Stimulated activated CD8-positive, alpha-beta memory T cell treated with anti-CD3 and anti-CD28 coated beads, Interleukin-12 subunit alpha, Interleukin-12 subunit beta, amount 100 ng/mL, for 24 hours (primary cell): Measurements from ENCODE around the gene SOS2.
"Not testable (repeated sequence)": the region's sequence is repeated elsewhere in the genome, so short reads cannot be mapped to it uniquely, and the experiment has no call there.

Source experiments
- DNase-seq: peaks from one replicate; pipeline ENCODE4 v3.0.0-alpha.2; 2020; ENCODE audit errors: extremely low read depth

SOS2 gene

DNA sequence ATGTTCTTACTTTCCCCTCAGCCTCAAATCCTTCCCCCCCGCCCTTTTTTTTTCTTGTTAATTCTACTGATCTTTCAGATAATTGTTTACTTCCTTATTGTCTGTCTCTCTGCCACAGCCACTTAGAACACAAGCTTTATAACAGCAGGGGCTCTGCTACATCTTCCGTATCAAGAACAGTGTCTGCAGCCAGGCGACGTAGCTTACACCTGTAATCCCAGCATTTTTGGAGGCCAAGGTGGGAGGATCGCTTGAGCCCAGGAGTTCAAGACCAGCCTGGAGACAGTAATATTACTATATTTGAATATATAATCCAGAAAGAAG is 5.4 kb downstream of the SOS2 start:
- DNase-seq: no peak

DNA sequence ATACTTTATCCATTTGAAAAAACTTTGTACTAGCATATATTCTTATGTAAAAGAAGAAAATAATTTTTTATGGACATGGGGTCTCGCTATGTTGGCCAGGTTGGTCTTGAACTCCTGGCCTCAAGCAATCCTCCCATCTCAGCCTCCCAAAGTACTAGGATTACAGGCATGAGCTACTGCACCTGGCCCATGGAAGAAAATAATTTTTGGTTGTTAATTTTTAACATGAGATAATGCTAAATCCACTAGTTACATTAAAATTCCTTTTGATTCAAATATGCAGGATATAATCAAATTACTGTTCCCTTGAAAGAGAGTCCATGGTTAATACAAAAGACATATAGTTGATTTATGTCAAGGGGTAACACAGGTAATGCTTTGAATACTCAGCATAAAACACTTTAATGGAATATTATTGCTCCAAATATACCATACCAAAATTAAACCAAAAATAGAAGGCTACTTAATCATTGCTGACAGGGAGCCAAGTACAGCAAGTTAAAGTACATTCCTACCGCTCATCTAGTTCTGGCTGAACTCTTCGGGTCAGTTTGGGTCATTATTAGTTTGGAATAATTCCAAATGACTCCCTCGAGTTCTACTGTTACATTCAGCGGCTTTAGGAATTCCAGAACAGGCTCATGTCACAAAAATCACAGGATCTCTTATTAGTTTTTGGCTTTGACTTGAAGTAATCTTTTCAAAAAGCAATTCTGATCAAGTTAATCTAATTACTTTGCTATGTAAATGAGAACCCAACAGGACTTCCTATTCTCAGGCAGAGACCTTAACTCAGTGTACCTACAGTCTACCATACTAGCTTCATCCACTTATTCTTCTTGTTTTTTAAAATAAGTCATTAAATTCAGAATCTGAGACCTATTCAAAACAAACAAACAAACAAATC is 6.1 kb downstream of the SOS2 start:
- no peak for DNase-seq

DNA sequence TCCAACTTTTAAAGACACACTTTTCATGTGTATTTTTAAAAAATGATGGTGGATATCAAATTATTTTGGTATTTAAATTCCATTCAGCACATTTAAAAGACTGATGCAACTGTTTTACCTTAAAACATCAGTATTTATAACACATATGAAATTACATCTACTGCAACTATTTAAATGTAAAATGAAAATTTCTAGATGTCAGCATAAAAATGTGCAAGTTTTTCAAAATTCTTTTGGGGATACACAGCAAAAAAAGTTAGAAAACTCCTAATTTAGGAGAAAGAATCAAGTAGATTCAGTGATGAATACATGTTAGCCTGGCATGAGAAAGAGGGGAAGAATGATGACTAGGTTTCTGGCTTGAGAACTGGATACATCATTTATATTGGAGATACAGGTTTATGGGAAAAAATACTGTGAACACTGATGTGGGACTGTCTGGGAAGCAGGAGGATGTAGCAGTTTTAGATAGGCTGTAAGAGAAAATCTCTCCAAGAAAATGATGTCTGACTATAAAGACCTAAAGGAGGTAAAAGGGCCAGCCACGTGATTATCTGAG is 9.2 kb downstream of the SOS2 start:
- no peak for DNase-seq

DNA sequence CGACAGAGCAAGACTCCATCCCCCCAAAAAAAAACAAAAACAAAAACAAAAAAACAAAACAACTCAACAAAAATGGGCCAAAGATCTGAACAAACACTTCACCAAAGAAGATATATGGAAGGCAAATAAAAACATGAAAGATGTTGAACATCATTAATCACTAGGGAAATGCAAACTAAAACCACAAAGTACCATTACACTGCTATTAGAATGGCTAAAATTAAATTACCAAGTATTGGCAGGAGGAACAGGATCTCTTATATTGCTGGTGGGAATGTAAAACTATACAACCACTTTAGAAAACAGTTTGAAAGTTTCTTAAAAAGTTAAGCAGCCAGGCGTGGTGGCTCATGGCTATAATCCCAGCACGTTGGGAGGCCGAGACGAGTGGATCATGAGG is 12.9 kb downstream of the SOS2 start:
- no peak for DNase-seq

DNA sequence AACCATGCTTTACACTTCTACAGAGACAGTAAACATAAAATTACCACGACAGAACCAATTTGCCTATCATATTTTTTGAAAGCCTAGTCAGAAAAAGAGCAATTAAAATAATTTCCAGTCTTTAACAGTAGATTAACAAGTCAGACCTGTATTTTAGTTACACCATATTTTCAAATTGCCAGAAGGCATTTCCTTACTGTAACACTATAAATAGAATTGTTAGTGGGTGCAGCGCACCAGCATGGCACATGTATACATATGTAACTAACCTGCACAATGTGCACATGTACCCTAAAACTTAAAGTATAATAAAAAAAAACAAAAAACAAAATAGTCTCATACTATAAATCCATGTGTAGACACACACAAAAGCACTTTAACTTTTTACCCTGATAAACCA is 16.0 kb downstream of the SOS2 start:
- DNase-seq: no peak

DNA sequence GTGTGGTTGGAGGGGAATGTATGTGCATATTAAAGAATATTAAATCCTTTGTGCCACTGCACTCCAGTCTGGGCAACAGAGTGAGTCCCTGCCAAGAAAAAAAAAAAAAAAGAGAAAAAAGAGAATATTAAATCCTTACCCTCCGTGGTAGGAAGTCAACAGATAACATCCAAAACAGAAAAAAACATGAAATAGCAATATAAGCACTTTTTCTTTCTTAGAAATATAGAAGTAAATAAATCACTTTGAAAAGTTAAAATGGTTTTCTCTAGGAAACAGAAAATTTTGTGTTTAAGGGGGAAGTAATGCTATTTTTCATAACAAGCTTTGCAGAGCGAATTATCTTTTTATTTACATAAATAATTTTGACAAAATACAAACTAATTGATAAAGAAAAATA is 17.6 kb downstream of the SOS2 start:
- DNase-seq: no peak

DNA sequence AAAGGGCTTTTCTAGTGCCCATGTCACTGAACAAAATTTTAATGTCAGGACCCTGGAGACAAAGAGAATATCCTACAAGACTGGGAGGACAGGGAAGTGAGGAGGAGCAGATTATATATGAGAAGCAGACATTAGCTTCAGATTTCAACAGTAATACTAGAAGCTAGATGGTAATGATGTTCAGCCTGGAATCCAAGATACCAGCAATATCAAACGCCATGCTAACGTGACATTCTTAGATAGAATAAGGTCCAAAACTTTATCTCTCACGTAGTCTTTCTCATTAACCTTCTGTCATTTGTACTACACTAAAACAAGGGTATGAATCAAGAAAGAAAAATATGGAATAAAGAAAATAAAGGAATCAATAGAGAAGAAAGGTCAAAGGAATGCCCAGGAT is 18.7 kb downstream of the SOS2 start:
- no peak for DNase-seq

DNA sequence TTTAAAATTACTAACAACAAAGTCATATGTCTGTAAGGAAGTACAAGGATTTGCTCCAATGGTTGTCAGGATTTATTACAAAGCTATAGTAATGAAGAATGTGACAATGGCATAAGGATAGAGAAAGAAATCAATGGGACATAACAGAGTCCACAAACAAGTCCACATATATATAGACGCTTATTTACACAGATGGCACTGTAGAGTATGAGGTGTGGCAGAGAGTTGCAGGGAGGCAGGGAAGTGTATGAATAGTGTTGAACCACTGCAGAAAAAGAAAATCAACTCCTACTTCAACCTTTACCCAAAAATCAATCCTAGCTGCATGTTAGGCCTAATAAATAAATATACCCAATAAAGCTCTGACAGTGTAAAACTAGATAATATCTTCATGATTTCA is 21.3 kb downstream of the SOS2 start:
- DNase-seq: no peak

DNA sequence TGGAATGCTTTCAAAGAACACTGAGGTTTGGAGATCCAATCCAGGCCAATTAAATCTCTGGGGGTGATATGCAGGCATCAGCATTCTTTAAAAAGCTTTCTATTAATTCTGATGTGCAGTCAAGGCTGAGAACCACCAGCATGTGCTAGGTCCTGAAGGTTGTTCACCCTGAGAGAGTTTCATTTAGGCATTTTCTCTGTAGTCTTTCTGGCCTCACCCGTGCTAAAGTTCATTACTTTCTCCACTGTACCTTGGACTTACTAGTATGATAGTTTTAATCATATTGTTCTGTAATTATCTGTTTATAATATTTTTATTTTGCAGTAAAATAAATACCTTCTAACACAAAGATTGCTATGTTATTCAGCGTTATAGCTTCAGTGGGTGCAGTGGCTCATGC is 32.9 kb downstream of the SOS2 start:
- DNase-seq: no peak

DNA sequence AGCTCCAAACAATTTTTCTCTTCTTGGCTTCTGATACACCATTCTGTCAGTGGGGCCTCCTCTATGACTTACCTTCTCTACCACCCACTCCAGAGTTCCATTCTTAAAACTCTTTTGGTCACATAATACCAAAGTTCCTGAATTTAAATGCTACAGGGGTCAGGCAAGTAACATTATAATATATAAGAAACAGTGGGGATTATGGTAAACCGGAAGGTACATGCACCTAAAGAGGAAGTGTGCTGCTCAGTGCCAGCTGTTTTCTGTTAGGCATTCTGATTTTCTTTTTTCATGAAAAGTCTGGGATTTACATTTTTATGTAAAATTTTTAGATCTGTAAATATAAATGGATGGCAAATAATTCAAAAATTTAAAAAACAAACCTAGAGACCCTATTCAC is 39.9 kb downstream of the SOS2 start:
- no peak for DNase-seq

DNA sequence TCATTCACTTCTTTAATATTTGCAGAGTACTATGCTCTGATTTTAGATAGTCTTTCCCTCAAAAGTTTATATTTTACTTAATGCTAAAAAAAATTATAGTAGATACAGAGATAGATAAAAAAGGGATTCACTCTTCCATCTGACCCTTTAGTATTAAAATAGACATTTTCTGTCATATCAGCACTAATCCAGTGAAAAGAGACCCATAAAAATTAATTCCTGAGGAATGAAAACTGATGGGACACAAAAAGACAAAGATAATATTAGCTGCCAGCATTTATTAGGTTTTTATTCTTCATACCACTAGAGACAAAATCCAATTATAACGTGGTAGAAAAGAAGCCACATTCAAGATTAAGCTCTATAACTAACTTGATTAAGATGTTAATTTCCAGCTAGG is 45.3 kb downstream of the SOS2 start:
- DNase-seq: no peak

DNA sequence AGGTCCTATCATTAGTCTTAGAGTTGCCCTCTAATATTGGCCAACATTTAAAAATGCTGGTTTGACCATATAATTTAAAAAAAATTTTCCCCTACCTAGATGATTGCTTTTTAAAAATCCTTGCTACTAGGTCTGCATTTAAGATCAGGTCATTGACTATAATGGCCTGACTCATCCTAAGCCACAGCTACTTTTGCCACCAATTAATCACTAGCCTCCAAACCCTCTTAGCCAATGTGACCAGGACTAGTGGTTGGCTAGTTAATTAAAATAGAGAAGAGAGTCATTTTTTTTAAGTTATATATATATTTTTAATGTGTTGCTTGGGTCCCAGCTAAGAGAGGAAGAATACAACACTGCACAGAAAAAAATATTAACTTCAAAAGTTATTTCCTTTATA is 57.5 kb downstream of the SOS2 start:
- no peak for DNase-seq

DNA sequence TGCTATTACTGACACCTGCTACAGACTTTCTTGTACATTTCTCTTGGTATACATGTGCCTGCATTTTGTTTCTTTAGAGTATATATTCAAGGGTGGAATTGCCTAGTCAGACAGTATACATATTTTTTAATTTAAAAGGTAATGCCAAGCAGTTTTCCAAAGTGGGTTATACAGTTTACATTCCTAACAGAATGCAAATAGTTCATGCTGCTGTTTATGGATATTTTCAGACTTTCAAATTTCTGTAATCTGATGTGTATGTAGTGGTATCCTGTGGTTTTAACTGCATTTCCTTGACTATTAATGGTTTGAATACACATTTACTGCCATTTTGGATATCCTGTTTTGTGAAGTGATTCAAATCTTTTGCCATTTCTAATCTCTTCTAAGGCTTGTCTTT is 59.5 kb downstream of the SOS2 start:
- no peak for DNase-seq

DNA sequence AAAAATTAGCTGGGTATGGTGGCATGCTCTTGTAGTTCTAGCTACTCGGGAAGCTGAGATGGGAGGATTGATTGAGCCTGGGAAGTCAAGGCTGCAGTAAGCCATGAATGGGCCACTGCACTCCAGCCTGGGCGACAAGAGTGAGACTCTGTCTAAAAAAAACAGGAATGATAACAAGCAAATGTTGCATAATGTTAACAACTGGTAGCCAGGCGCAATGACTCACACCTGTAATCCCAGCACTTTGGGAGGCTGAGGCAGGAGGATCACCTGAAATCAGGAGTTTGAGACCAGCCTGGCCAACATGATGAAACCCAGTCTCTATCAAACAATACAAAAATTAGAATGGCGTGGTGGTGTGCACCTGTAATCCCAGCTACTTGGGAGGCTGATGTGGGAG is 64.0 kb downstream of the SOS2 start:
- not testable (repeated sequence) for DNase-seq

DNA sequence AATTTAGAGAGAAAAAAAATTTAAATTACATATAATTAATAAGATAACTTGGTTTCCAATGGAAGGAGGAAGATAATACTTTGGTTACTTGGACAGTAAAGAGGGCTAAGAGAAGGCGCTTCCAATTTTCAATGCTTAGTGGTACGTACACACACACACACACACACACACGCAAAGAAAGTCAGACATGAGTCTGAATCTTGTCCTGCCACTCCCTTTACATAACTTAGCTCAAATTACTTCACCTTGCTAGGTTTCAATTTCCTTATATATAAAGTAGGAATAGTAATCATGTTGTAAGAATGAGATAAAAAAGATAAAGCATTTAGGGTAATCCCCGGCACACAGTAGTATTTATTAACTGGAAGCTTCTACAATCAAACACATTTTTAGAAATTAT is 75.3 kb downstream of the SOS2 start:
- no peak for DNase-seq

DNA sequence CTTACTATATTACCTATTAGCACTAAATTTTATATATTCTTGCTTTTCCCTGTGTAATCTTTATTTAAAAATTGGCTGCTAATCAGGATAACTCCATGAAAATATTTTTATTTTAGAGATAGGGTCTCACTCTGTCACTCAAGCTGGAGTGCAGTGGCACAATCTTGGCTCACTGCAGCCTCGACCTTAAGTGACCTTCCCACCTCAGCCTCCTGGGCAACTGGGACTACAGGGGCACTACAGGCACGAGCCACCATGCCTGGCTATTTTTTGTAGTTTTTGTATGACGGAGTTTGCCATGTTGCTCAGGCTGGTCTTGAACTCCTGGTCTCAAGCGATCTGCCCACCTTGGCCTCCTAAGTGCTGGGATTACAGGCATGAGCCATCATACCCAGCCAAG is 82.6 kb downstream of the SOS2 start:
- no peak for DNase-seq

DNA sequence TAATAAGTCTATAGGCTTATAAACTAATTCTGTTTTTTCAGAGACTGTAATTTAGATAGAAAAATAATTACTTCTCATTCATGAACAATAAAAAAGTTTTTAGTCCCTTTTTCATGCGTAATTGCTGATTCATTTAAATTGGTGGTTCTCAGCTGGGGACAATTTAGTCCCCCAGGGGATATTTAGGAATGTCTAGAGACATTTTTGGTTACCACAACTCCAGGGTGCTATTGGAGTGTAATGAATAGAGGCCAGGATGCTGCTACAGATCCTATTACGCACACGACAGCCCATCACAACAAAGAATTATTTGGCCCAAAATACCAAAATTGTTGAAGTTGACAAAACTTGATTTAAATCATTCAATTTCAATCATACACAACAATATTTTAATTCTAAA is 92.2 kb downstream of the SOS2 start:
- DNase-seq: no peak

DNA sequence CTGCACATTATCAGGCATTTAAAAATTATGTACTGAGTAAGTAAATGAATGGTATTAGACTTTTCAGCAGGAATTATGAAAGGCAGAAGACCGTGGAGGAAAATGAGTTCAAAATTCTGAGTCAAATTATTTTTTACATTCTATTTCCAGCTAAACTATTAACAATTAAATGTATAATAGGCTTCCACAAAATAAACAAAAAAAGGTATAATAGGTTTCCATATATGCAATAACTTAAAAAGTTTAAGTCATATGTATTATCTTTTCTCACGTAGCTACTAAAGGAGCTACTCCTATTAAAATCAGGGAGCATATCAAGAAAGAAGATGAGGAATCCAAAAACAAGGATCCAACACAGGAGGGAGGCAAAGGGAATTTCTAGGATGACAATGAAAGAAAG is 103.6 kb downstream of the SOS2 start:
- no peak for DNase-seq

DNA sequence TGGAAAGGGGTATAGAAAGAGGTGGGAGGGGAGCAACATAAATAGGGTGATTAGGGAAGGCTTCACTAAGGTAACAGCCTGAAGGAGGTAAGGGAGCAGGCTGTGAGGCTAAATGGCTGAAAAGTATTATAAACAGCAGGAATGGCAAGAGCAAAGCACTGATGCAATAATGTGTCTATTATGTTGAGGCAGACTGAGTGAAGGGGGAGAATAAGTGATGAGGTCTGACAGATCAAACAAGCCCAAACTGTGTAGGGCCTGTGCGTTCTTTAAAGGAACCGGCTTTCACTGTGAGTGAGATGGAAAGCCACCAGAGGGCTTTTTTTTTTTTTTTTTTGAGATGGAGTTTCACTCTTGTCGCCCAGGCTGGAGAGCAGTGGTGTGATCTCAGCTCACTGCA is 108.3 kb downstream of the SOS2 start:
- no peak for DNase-seq

DNA sequence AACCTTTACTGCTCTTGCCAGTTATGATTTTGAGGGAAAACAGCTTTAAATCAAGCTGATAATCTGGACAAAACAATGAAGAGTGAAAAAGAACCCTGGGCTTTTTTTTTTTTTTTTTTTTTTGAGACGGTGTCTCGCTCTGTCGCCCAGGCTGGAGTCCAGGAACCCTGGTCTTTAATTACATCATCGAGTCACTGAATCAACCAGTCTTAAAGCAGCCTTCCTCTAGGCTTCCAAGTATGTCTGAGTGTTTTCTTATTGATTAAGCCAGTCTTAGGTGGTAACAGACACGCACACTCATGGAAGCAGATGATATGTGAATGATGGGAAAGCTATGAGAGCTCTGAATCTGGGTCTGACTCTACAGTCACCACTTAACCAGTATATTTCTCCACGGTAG is 109.1 kb downstream of the SOS2 start:
- no peak for DNase-seq

DNA sequence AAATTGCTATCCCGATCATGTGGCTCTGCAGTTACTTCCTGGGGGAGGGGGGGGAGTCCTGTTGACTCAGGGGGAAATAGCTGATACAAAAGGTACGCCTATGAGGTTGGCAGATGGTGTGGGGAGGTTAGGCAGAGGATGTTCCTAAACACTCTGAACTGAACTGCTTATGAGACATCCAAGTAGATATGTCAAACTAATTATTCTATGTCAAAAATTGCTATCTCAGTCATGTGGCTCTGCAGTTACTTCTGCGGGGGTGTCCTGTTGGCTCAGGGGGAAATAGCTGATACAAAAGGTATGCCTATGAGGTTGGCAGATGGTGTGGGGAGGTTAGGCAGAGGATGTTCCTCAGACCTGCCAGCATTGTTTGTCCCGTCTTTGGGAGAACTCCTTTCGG is 109.9 kb downstream of the SOS2 start:
- DNase-seq: no peak

DNA sequence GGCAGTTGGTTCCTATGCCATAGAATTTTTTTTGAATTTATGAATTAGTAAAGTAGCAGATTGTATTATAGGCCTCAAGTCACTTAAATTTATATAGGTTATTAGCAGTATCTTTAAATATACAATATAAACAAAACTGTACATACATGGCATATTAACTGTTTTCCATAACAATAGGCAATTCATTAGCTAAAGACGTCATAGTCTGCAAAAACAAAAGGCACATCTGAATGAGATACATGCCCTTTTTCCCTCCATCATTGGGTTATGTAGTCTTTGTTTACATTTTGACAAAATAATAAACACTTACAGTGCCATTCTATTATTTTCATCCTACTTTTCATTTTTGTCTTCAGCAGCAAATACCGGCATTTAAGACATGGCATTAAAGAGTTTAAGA is 113.9 kb downstream of the SOS2 start:
- DNase-seq: no peak

DNA sequence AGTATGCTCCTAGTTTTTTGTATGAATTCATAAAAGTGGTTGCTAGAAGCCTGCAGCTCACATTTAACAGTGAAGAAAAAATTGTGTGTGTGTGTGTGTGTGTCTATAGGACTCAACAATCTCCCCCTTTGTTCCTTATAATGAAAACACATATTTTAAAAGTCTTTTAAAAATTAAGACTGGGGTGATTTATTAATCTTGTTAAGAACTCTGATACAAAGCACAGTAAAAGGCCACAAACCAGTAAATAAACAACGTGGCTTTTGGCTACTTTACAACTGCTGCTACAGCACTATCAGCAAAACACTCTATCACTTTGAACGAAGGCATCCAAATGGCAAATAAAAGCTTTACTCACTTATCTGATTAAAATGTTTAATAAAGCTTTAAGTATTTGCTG is 114.4 kb downstream of the SOS2 start:
- DNase-seq: no peak
